HEK293 (cell line): ENCODE measurements around the gene P2RX6.

ENCODE experiments used
- CTCF ChIA-PET: fragments of 350-600 bp; formaldehyde crosslinking; extraction: SDS; loops from one replicate; lab custom pipeline; 2021; ENCODE audit warnings: antibody characterized with exemption; lab: Yijun Ruan, JAX
- POLR2A ChIA-PET: fragments of 300-600 bp; formaldehyde crosslinking; extraction: SDS; loops from one replicate; lab custom pipeline; 2020; ENCODE audit warnings: antibody characterized with exemption, inconsistent platforms; lab: Yijun Ruan, JAX
- H3K27ac ChIP-seq: fragments of 200-500 bp; sonication (Bioruptor generic); 2 replicates; pipeline ENCODE4 v1.5.1; 2014; ENCODE audit warnings: low read depth, low read length, control low read depth, inconsistent platforms; ENCODE audit errors: extremely low read depth
- H3K36me3 ChIP-seq, 2 experiments: fragments of 200-500 bp in 1 of 2; sonication (Bioruptor generic) in 1 of 2; 1 replicate in 1 of 2; 2 replicates in 1 of 2; pipeline ENCODE4 v1.5.1; 2014 to 2017; ENCODE audit warnings: inconsistent platforms in 2 of 2, low read length in 2 of 2; ENCODE audit not compliant: control insufficient read depth in 2 of 2, insufficient read depth in 1 of 2
- H3K4me1 ChIP-seq: fragments of 200-500 bp; sonication (Bioruptor generic); 2 replicates; pipeline ENCODE4 v1.5.1; 2014; ENCODE audit warnings: mild to moderate bottlenecking, low read length, inconsistent platforms; ENCODE audit not compliant: control insufficient read depth, insufficient read depth
- H3K4me3 ChIP-seq: 2 replicates; pipeline ENCODE4 v1.5.1; 2011; ENCODE audit warnings: low read depth, mild to moderate bottlenecking, control low read depth, low read length, moderate library complexity
- H3K9me3 ChIP-seq: fragments of 200-500 bp; sonication (Bioruptor generic); 2 replicates; pipeline ENCODE4 v1.5.1; 2014; ENCODE audit warnings: low read depth, low read length, inconsistent platforms; ENCODE audit not compliant: control insufficient read depth, insufficient read depth
- GLIS2 ChIP-seq: fragments of 450-650 bp; formaldehyde crosslinking; IDR thresholded peaks from 2 replicates; pipeline ENCODE4 v1.5.1; 2016; ENCODE audit warnings: missing biosample characterization, missing genetic modification characterization
- HOXA7 ChIP-seq: sonication (generic); formaldehyde crosslinking; IDR thresholded peaks from 2 replicates; pipeline ENCODE4 v1.8.1; 2022; ENCODE audit warnings: missing genetic modification reagents, borderline replicate concordance
- KLF1 ChIP-seq: fragments of 450-650 bp; formaldehyde crosslinking; IDR thresholded peaks from 2 replicates; pipeline ENCODE4 v1.5.1; 2016; ENCODE audit warnings: missing biosample characterization, missing genetic modification characterization
- OSR2 ChIP-seq: fragments of 450-650 bp; formaldehyde crosslinking; IDR thresholded peaks from 2 replicates; pipeline ENCODE4 v1.5.1; 2016; ENCODE audit warnings: missing biosample characterization, missing genetic modification characterization
- OVOL3 ChIP-seq: fragments of 450-650 bp; formaldehyde crosslinking; IDR thresholded peaks from 2 replicates; pipeline ENCODE4 v1.5.1; 2016; ENCODE audit warnings: missing biosample characterization, missing genetic modification characterization
- REPIN1 ChIP-seq: fragments of 450-650 bp; formaldehyde crosslinking; IDR thresholded peaks from 2 replicates; pipeline ENCODE4 v1.5.1; 2017; ENCODE audit warnings: missing biosample characterization, missing genetic modification characterization, low read depth
- TRIM28 ChIP-seq: IDR thresholded peaks from 2 replicates; pipeline ENCODE4 v1.6.1; 2011; ENCODE audit warnings: low read length, control low read depth, borderline replicate concordance
- ZNF16 ChIP-seq: fragments of 450-650 bp; formaldehyde crosslinking; IDR thresholded peaks from 2 replicates; pipeline ENCODE4 v1.5.1; 2016; ENCODE audit warnings: low read depth, missing biosample characterization, missing genetic modification characterization
- ZNF169 ChIP-seq: fragments of 450-650 bp; formaldehyde crosslinking; IDR thresholded peaks from 2 replicates; pipeline ENCODE4 v1.5.1; 2016; ENCODE audit warnings: missing biosample characterization, missing genetic modification characterization
- ZNF2 ChIP-seq: fragments of 450-650 bp; formaldehyde crosslinking; IDR thresholded peaks from 2 replicates; pipeline ENCODE4 v1.5.1; 2016; ENCODE audit warnings: missing biosample characterization, missing genetic modification characterization
- ZNF302 ChIP-seq: fragments of 450-650 bp; formaldehyde crosslinking; IDR thresholded peaks from 2 replicates; pipeline ENCODE4 v1.5.1; 2016; ENCODE audit warnings: missing biosample characterization, missing genetic modification characterization, low read depth
- ZNF341 ChIP-seq: fragments of 450-650 bp; formaldehyde crosslinking; IDR thresholded peaks from 2 replicates; pipeline ENCODE4; 2016; ENCODE audit warnings: low read depth, missing biosample characterization, missing genetic modification characterization
- ZNF416 ChIP-seq: fragments of 450-650 bp; formaldehyde crosslinking; IDR thresholded peaks from 2 replicates; pipeline ENCODE4 v1.5.1; 2016; ENCODE audit warnings: missing biosample characterization, missing genetic modification characterization
- ZNF521 ChIP-seq: fragments of 450-650 bp; formaldehyde crosslinking; IDR thresholded peaks from 2 replicates; pipeline ENCODE4 v1.5.1; 2017; ENCODE audit warnings: missing biosample characterization, mild to moderate bottlenecking, missing genetic modification characterization
- ZNF624 ChIP-seq: fragments of 450-650 bp; formaldehyde crosslinking; IDR thresholded peaks from 2 replicates; pipeline ENCODE4 v1.5.1; 2017; ENCODE audit warnings: missing biosample characterization, missing genetic modification characterization
- ZNF677 ChIP-seq: fragments of 450-650 bp; IDR thresholded peaks from 2 replicates; pipeline ENCODE4 v1.5.0; 2018; ENCODE audit warnings: missing biosample characterization, mild to moderate bottlenecking, missing genetic modification characterization, moderate library complexity
- ZNF792 ChIP-seq: fragments of 450-650 bp; formaldehyde crosslinking; IDR thresholded peaks from 2 replicates; pipeline ENCODE4 v1.5.1; 2016; ENCODE audit warnings: missing biosample characterization, missing genetic modification characterization
- TF ChIP-seq, protein P1 (sequence below): fragments of 450-650 bp; formaldehyde crosslinking; IDR thresholded peaks from 2 replicates; pipeline ENCODE4 v1.5.1; 2016; ENCODE audit warnings: missing biosample characterization, missing genetic modification characterization

The P2RX6 gene

GRCh38 chr22:21009638-21010425 lies 5.1 kb upstream of the P2RX6 start (continued):
- no peak for TF ChIP-seq TRIM28
- no peak for TF ChIP-seq ZNF2 (tag by site-specific recombination)
- TF ChIP-seq, protein P1, sequence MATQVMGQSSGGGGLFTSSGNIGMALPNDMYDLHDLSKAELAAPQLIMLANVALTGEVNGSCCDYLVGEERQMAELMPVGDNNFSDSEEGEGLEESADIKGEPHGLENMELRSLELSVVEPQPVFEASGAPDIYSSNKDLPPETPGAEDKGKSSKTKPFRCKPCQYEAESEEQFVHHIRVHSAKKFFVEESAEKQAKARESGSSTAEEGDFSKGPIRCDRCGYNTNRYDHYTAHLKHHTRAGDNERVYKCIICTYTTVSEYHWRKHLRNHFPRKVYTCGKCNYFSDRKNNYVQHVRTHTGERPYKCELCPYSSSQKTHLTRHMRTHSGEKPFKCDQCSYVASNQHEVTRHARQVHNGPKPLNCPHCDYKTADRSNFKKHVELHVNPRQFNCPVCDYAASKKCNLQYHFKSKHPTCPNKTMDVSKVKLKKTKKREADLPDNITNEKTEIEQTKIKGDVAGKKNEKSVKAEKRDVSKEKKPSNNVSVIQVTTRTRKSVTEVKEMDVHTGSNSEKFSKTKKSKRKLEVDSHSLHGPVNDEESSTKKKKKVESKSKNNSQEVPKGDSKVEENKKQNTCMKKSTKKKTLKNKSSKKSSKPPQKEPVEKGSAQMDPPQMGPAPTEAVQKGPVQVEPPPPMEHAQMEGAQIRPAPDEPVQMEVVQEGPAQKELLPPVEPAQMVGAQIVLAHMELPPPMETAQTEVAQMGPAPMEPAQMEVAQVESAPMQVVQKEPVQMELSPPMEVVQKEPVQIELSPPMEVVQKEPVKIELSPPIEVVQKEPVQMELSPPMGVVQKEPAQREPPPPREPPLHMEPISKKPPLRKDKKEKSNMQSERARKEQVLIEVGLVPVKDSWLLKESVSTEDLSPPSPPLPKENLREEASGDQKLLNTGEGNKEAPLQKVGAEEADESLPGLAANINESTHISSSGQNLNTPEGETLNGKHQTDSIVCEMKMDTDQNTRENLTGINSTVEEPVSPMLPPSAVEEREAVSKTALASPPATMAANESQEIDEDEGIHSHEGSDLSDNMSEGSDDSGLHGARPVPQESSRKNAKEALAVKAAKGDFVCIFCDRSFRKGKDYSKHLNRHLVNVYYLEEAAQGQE (tag by site-specific recombination) = peak; percentile 98
- TF ChIP-seq KLF1 (tag by site-specific recombination) = no peak
- TF ChIP-seq ZNF302 = no peak
- TF ChIP-seq GLIS2 = no peak
- TF ChIP-seq HOXA7 (CRISPR knock-in tag) = no peak

DNA sequence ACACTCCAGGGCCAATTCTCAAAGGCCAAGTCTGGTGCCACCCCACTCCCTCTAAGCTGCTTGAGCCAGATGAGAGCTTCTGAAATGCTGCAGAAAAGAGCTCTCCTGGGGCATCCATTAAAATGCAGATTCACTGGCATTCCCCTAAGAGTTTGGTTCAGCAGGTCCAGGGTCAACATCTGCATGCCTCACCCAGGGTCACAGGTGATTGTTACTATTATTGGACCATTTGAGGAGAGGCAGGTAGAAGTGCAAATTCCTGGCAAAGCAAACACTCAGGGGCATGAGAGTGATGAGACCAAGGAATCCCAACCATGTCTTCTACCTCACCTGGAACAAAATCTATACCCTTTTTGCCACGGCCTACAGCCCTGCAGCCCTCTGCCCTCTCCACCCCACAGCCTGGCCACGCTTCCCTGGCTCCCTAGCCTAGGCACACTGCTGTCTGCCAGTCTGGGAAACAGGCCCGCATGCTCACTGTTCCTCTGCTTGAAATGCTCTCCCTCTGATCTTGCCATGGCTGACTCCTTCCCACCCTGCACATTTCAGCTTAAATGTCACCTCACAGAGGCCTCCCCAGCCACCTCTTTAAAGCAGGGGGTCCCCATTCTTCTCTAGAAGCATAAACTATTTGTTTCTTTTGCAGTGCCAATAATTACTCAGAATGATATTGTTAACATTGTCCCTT lies 4.4 kb upstream of the P2RX6 start:
- ChIA-PET CTCF (interaction anchor here (0.7 kb wide), 1 partner anchor 35 kb away, joined by 3 read pairs; the partner anchor contains the start of gene LRRC74B), POLR2A (interaction anchor here (1.9 kb wide), 1 partner anchor 29 kb away, joined by 8 read pairs; the partner anchor contains the start of gene LZTR1)
- TF ChIP-seq ZNF624 (tag by site-specific recombination) = no peak
- TF ChIP-seq ZNF16 (tag by site-specific recombination) = peak; percentile 77
- Histone ChIP-seq H3K4me1 (no peaks in the 10 kb centered on the region), H3K9me3 (no peaks in the 10 kb centered on the region), H3K27ac (no peak overlapping the region), H3K36me3 (peaks cover 0 to 9% of the 10 kb centered on the region in 2 experiments; a peak in 1 of 3 replicates), H3K4me3 (no peak overlapping the region)

GRCh38 chr22:21012446-21013407 lies 2.2 kb upstream of the P2RX6 start:
- peaks cover 0 to 6% of the 10 kb centered on the region in 2 experiments; a peak in 1 of 3 replicates for H3K36me3 ChIP-seq
- TF ChIP-seq ZNF169 (tag by site-specific recombination) (no peak), ZNF341 (tag by site-specific recombination) (no peak)
- POLR2A ChIA-PET = interaction anchor here (0.9 to 1.5 kb wide), 3 partner anchors 10 to 31 kb away, joined by 4 to 9 read pairs (median 5); partner anchors contain the start of genes LZTR1 and THAP7
- H3K9me3 ChIP-seq = no peaks in the 10 kb centered on the region
- CTCF ChIA-PET = interaction anchor here (0.6 to 1.4 kb wide), 6 partner anchors 10 to 127 kb away, joined by 3 to 5 read pairs (median 4); partner anchors contain the start of genes LZTR1 and THAP7
- H3K27ac ChIP-seq = no peak overlapping the region
- no peaks in the 10 kb centered on the region for H3K4me1 ChIP-seq
- no peak overlapping the region for H3K4me3 ChIP-seq

GRCh38 chr22:21013657-21014201 lies 1.2 kb upstream of the P2RX6 start:
- no peak overlapping the region for H3K27ac ChIP-seq
- no peaks in the 10 kb centered on the region for H3K4me1 ChIP-seq
- H3K9me3 ChIP-seq = no peaks in the 10 kb centered on the region
- peaks cover 0 to 4% of the 10 kb centered on the region in 2 experiments; a peak in 1 of 3 replicates for H3K36me3 ChIP-seq
- ChIA-PET POLR2A (interaction anchor here (1.4 to 1.5 kb wide), 2 partner anchors 12 to 32 kb away, joined by 4 to 9 read pairs; partner anchors contain the start of genes LZTR1 and THAP7), CTCF (interaction anchor here (0.7 to 1.2 kb wide), 3 partner anchors 11 to 128 kb away, joined by 3 to 4 read pairs (median 3); partner anchors contain the start of gene THAP7)
- H3K4me3 ChIP-seq = peak overlapping the region; percentile 33
- TF ChIP-seq REPIN1 (tag by site-specific recombination) (no peak), ZNF677 (no peak), OSR2 (tag by site-specific recombination) (no peak), ZNF521 (tag by site-specific recombination) (no peak), ZNF792 (tag by site-specific recombination) (no peak), ZNF416 (no peak), OVOL3 (tag by site-specific recombination) (no peak)
- TF ChIP-seq, protein P1 (tag by site-specific recombination) = peak; percentile 41; the same call in 1 of the 2 replicates
